Parathyroid adenoma (tissue), 2 donors: ENCODE measurements around the gene BEND6.

Experiments
- H2AFZ ChIP-seq: fragments of 300-600 bp; sonication (generic); one replicate; pipeline ENCODE4 v1.7.0; 2017; ENCODE audit warnings: antibody characterized with exemption, mild to moderate bottlenecking
- H3K27ac ChIP-seq: fragments of 300-600 bp; sonication (generic); one replicate; pipeline ENCODE4 v1.7.0; 2017
- H3K27me3 ChIP-seq: fragments of 300-600 bp; sonication (generic); one replicate; pipeline ENCODE4 v1.7.0; 2017; ENCODE audit warnings: low read length; ENCODE audit not compliant: control insufficient read depth, insufficient read depth
- H3K36me3 ChIP-seq: fragments of 300-600 bp; sonication (generic); one replicate; pipeline ENCODE4 v1.7.0; 2017; ENCODE audit warnings: low read length; ENCODE audit not compliant: control insufficient read depth, insufficient read depth
- H3K4me1 ChIP-seq: fragments of 300-600 bp; sonication (generic); one replicate; pipeline ENCODE4 v1.7.0; 2017; ENCODE audit warnings: control low read depth
- H3K4me2 ChIP-seq: fragments of 300-600 bp; sonication (generic); one replicate; pipeline ENCODE4 v1.7.0; 2017; ENCODE audit warnings: low read length
- H3K4me3 ChIP-seq: fragments of 300-600 bp; sonication (generic); one replicate; pipeline ENCODE4 v1.7.0; 2017; ENCODE audit warnings: low read depth, low read length
- H3K79me2 ChIP-seq: fragments of 300-600 bp; sonication (generic); one replicate; pipeline ENCODE4 v1.7.0; 2017; ENCODE audit warnings: control low read depth
- H3K9ac ChIP-seq: fragments of 300-600 bp; sonication (generic); one replicate; pipeline ENCODE4 v1.7.0; 2017; ENCODE audit warnings: mild to moderate bottlenecking
- H3K9me3 ChIP-seq: fragments of 300-600 bp; sonication (generic); one replicate; pipeline ENCODE4 v1.7.0; 2017; ENCODE audit warnings: low read length; ENCODE audit not compliant: control insufficient read depth
- CTCF ChIP-seq: fragments of 300-600 bp; sonication (generic); IDR thresholded peaks from one replicate; pipeline ENCODE4 v1.7.0; 2017; ENCODE audit warnings: antibody characterized with exemption, mild to moderate bottlenecking
- donor health status: primary hyperparathyroidism.

The BEND6 gene

GRCh38 chr6:56938649-56939191 is 16.2 kb upstream of the BEND6 start:
- no peak overlapping the region for H3K9ac ChIP-seq
- no peaks in the 10 kb centered on the region for H3K9me3 ChIP-seq
- no peaks in the 10 kb centered on the region for H3K79me2 ChIP-seq
- no peak overlapping the region for H3K4me3 ChIP-seq
- no peaks in the 10 kb centered on the region for H3K4me1 ChIP-seq
- H2AFZ ChIP-seq: no peak overlapping the region
- no peaks in the 10 kb centered on the region for H3K27me3 ChIP-seq
- H3K27ac ChIP-seq: no peak overlapping the region
- H3K4me2 ChIP-seq: no peak overlapping the region
- no peaks in the 10 kb centered on the region for H3K36me3 ChIP-seq
- no peak for TF ChIP-seq CTCF

GRCh38 chr6:56940463-56940862 is 14.4 kb upstream of the BEND6 start:
- H3K27ac ChIP-seq: no peak overlapping the region
- H3K9ac ChIP-seq: no peak overlapping the region
- no peak overlapping the region for H2AFZ ChIP-seq
- TF ChIP-seq CTCF: no peak
- H3K4me3 ChIP-seq: no peak overlapping the region
- no peaks in the 10 kb centered on the region for H3K27me3 ChIP-seq
- no peak overlapping the region for H3K4me2 ChIP-seq
- no peaks in the 10 kb centered on the region for H3K36me3 ChIP-seq
- no peaks in the 10 kb centered on the region for H3K79me2 ChIP-seq
- no peaks in the 10 kb centered on the region for H3K9me3 ChIP-seq
- H3K4me1 ChIP-seq: no peaks in the 10 kb centered on the region

- TF ChIP-seq CTCF: no peak
- Histone ChIP-seq H3K27me3 (no peaks in the 10 kb centered on the region), H3K9me3 (no peaks in the 10 kb centered on the region), H3K4me1 (no peaks in the 10 kb centered on the region), H3K4me3 (no peak overlapping the region), H3K4me2 (no peak overlapping the region), H3K9ac (no peak overlapping the region), H2AFZ (no peak overlapping the region), H3K36me3 (no peaks in the 10 kb centered on the region), H3K27ac (no peak overlapping the region), H3K79me2 (no peaks in the 10 kb centered on the region)
Measured at GRCh38 chr6:56940977-56941376, 13.9 kb upstream of the BEND6 start.

- Histone ChIP-seq H3K27me3 (no peaks in the 10 kb centered on the region), H3K36me3 (no peaks in the 10 kb centered on the region), H3K4me1 (no peaks in the 10 kb centered on the region), H3K27ac (no peak overlapping the region), H3K9me3 (no peaks in the 10 kb centered on the region), H3K4me2 (no peak overlapping the region), H3K9ac (no peak overlapping the region), H3K4me3 (no peak overlapping the region), H2AFZ (no peak overlapping the region), H3K79me2 (no peaks in the 10 kb centered on the region)
- TF ChIP-seq CTCF: no peak
Measured at GRCh38 chr6:56944661-56945060, 10.2 kb upstream of the BEND6 start.

- H3K27me3 ChIP-seq: no peaks in the 10 kb centered on the region
- no peak overlapping the region for H3K4me3 ChIP-seq
- TF ChIP-seq CTCF: no peak
- no peak overlapping the region for H3K4me2 ChIP-seq
- H2AFZ ChIP-seq: no peak overlapping the region
- H3K9ac ChIP-seq: no peak overlapping the region
- no peaks in the 10 kb centered on the region for H3K36me3 ChIP-seq
- no peaks in the 10 kb centered on the region for H3K4me1 ChIP-seq
- no peaks in the 10 kb centered on the region for H3K9me3 ChIP-seq
- no peak overlapping the region for H3K27ac ChIP-seq
- H3K79me2 ChIP-seq: no peaks in the 10 kb centered on the region
Measured at GRCh38 chr6:56946368-56946767, 8.5 kb upstream of the BEND6 start.
